Measurements from ENCODE around the gene ST6GALNAC3.

ST6GALNAC3 gene

GRCh38 chr1:76381450-76382097, 307.0 kb downstream of the ST6GALNAC3 start:
- no peak for TF ChIP-seq CTCF (IDR thresholded peaks at IDR 0.05; ENCODE audit: low read depth, low read length, missing control alignments)
- H3K4me3 ChIP-seq (ENCODE audit: low read depth, low read length): no peak overlapping the region
- in situ Hi-C loops (cut with HindIII; ENCODE audit: low sequenced_read_pairs): no loop called here
- peak; percentile 34 for DNase-seq (ENCODE audit: low read depth)

- TF ChIP-seq CTCF (IDR thresholded peaks at IDR 0.05; ENCODE audit: low read depth, low read length, missing control alignments): no peak
- no peak for DNase-seq (ENCODE audit: low read depth)
- no peak overlapping the region for H3K4me3 ChIP-seq (ENCODE audit: low read depth, low read length)
- in situ Hi-C loops (cut with HindIII; ENCODE audit: low sequenced_read_pairs): no loop called here
Observed at GRCh38 chr1:76388261-76388660, 313.7 kb downstream of the ST6GALNAC3 start.

DNA sequence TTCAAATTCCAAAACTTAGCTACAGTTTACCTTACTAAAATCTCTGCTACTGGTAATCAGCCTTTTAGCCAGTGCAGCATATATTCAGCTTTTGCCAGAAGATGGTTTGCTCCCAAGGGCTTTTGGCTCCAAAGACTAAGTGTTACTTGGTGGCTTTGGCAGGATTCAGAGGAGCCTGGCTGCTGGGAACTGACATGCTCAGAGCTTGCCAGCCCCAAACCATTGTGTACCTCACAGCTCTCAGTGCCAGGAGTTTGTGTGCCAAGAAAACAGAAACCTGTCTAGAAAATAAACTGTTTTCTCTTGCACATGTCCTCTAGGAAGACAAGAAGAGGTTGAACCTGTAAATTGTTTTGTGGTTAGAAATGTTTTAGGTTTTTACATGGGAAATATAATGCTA, 315.9 kb downstream of the ST6GALNAC3 start:
- no peak for DNase-seq (ENCODE audit: low read depth)
- TF ChIP-seq CTCF (IDR thresholded peaks at IDR 0.05; ENCODE audit: low read depth, low read length, missing control alignments): no peak
- in situ Hi-C loops (cut with HindIII; ENCODE audit: low sequenced_read_pairs): no loop called here
- H3K4me3 ChIP-seq (ENCODE audit: low read depth, low read length): no peak overlapping the region

GRCh38 chr1:76395059-76395458, 320.5 kb downstream of the ST6GALNAC3 start:
- no peak overlapping the region for H3K4me3 ChIP-seq (ENCODE audit: low read depth, low read length)
- no peak for TF ChIP-seq CTCF (IDR thresholded peaks at IDR 0.05; ENCODE audit: low read depth, low read length, missing control alignments)
- DNase-seq (ENCODE audit: low read depth): no peak
- in situ Hi-C loops (cut with HindIII; ENCODE audit: low sequenced_read_pairs): no loop called here

GRCh38 chr1:76402128-76402527, 327.6 kb downstream of the ST6GALNAC3 start:
- DNase-seq (ENCODE audit: low read depth): no peak
- no peak overlapping the region for H3K4me3 ChIP-seq (ENCODE audit: low read depth, low read length)
- in situ Hi-C loops (cut with HindIII; ENCODE audit: low sequenced_read_pairs): no loop called here
- no peak for TF ChIP-seq CTCF (IDR thresholded peaks at IDR 0.05; ENCODE audit: low read depth, low read length, missing control alignments)

DNA sequence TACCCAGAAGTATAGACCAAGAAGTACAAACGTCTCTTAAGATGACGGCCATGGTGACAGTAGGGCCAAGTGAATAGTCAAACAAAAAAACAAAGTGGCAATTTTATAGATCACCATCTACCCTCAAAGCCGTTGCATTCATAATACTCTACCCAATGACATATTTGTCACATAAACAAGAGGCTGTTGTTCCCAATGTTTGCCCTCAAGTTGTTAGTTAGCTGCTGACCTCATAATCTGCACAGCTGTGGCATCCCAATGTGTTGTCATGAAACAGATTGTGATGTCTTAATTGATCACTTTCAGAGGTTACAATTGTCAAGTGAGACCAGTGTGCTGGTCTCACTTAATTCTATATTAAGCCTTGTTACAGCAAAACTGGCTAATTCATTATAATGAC, 333.8 kb downstream of the ST6GALNAC3 start:
- no peak for TF ChIP-seq CTCF (IDR thresholded peaks at IDR 0.05; ENCODE audit: low read depth, low read length, missing control alignments)
- in situ Hi-C loops (cut with HindIII; ENCODE audit: low sequenced_read_pairs): no loop called here
- H3K4me3 ChIP-seq (ENCODE audit: low read depth, low read length): no peak overlapping the region
- no peak for DNase-seq (ENCODE audit: low read depth)
